PC-9 (cell line): ENCODE measurements around the gene SLC26A2.

Experiments used
- CTCF ChIP-seq: fragments of 200-600 bp; sonication (generic); conservative IDR thresholded peaks from 2 replicates; pipeline ENCODE4 v1.6.1; 2017; ENCODE audit warnings: mixed run types, antibody characterized with exemption, mild to moderate bottlenecking, moderate library complexity
- EZH2 ChIP-seq: fragments of 200-600 bp; sonication (generic); IDR thresholded peaks from 2 replicates; pipeline ENCODE4 v1.8.0; 2017; ENCODE audit warnings: antibody characterized with exemption, low read depth

DNA sequence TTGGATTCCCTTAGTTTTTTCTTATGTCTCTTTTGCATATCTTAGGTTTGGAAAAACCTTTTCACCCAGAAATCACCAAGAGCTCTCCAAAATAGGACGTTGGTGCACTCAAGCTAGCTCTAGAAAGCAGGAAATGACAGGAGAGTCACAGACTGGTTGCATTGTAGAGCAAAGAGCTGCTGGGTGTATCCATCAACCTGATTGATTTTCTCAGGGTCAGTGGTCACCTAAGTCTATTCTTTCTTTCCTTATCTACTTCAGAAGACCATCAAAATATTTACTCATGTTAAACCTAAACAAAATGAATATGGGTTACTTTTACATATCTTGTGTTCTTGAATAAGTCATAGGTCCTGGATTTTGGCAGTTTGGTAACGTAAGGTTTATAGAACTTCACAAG is 14.9 kb downstream of the SLC26A2 start:
- no peak for TF ChIP-seq CTCF
- TF ChIP-seq EZH2 = no peak
